GM19351 (cell line): Measurements from ENCODE around the gene PRKCE.
A peak's percentile ranks its signal among the peaks of the same experiment; 100 is the strongest.

Experiments
- ATAC-seq: cut with Tn5 transposase; IDR thresholded peaks from one replicate; pipeline ENCODE4 v1.9.1; 2021; ENCODE audit warnings: mild to moderate bottlenecking, moderate library complexity; ENCODE audit not compliant: unreplicated experiment

The PRKCE gene

GRCh38 chr2:45664635-45665261 lies 13.3 kb downstream of the PRKCE start:
- ATAC-seq, result peak; percentile 71

- no peak for ATAC-seq
Measured at GRCh38 chr2:45668509-45668908, 17.0 kb downstream of the PRKCE start.

- no peak for ATAC-seq
Measured at GRCh38 chr2:45669032-45669486, 17.6 kb downstream of the PRKCE start.

- no peak for ATAC-seq
Measured at GRCh38 chr2:45670646-45671045, 19.2 kb downstream of the PRKCE start.

- no peak for ATAC-seq
Measured at GRCh38 chr2:45672138-45672537, 20.7 kb downstream of the PRKCE start.

GRCh38 chr2:45674035-45674816 lies 22.8 kb downstream of the PRKCE start:
- no peak for ATAC-seq

- no peak for ATAC-seq
Measured at GRCh38 chr2:45675263-45675812, 23.9 kb downstream of the PRKCE start.

- no peak for ATAC-seq
Measured at GRCh38 chr2:45676088-45676487, 24.6 kb downstream of the PRKCE start.

GRCh38 chr2:45678791-45679348 lies 27.4 kb downstream of the PRKCE start:
- no peak for ATAC-seq

GRCh38 chr2:45680351-45680967 lies 29.0 kb downstream of the PRKCE start:
- ATAC-seq, result no peak

- peak; percentile 74 for ATAC-seq
Measured at GRCh38 chr2:45681675-45682074, 30.2 kb downstream of the PRKCE start.

GRCh38 chr2:45683292-45683691 lies 31.8 kb downstream of the PRKCE start:
- no peak for ATAC-seq

- no peak for ATAC-seq
Measured at GRCh38 chr2:45684756-45685155, 33.3 kb downstream of the PRKCE start.

- no peak for ATAC-seq
Measured at GRCh38 chr2:45685260-45685659, 33.8 kb downstream of the PRKCE start.

- no peak for ATAC-seq
Measured at GRCh38 chr2:45687964-45688363, 36.5 kb downstream of the PRKCE start.

GRCh38 chr2:45688479-45689298 lies 37.2 kb downstream of the PRKCE start:
- no peak for ATAC-seq

- ATAC-seq, result no peak
Measured at GRCh38 chr2:45690231-45690630, 38.8 kb downstream of the PRKCE start.

- peak; percentile 60 for ATAC-seq
Measured at GRCh38 chr2:45691171-45691999, 39.9 kb downstream of the PRKCE start.

- no peak for ATAC-seq
Measured at GRCh38 chr2:45692566-45692965, 41.1 kb downstream of the PRKCE start.
